Testis (tissue), 2 donors: ENCODE data around the gene IL17REL.

ENCODE experiments used
- CTCF ChIP-seq, 3 experiments: fragments of 450-650 bp in 2 of 3; fragments of 200-600 bp in 1 of 3; sonication (generic) in 1 of 3; IDR thresholded peaks; one replicate each; pipeline ENCODE4 v1.5.1; 2016 to 2019; ENCODE audit warnings: antibody characterized with exemption in 3 of 3, mild to moderate bottlenecking in 2 of 3, moderate library complexity in 1 of 3
- POLR2A ChIP-seq: fragments of 450-650 bp; IDR thresholded peaks from one replicate; pipeline ENCODE4 v1.6.1; 2017; ENCODE audit warnings: antibody characterized with exemption, mild to moderate bottlenecking, moderate library complexity

GRCh38 chr22:50053861-50054260 is 41.3 kb upstream of the IL17REL start:
- no peak for TF ChIP-seq CTCF (IDR thresholded peaks at IDR 0.05)
- no peak for TF ChIP-seq POLR2A
